Thoracic aorta (tissue), 2 donors: Measurements from ENCODE around the gene SHANK2. TPM values are rescaled to one million over a fixed set of nuclear protein-coding genes. Genes with fewer than 3 reads are reported as not detected.

Source experiments
- ATAC-seq: fragments of 150-250 bp; one replicate; pipeline ENCODE4 v1.8.0; 2017; ENCODE audit warnings: low read depth; ENCODE audit not compliant: insufficient number of reproducible peaks, low FRiP score
- DNase-seq: peaks from one replicate; pipeline ENCODE4 v3.0.0-alpha.2; 2020; ENCODE audit warnings: low spot score
- H3K27ac ChIP-seq, 2 donors: fragments of 200-600 bp; sonication (generic); 1 replicate in 1 of 2; 2 replicates in 1 of 2; pipeline ENCODE4 v1.5.1; 2016; ENCODE audit warnings: mild to moderate bottlenecking in 2 of 2, moderate library complexity in 2 of 2
- H3K27me3 ChIP-seq: fragments of 200-600 bp; sonication (generic); replicated peaks from 2 replicates; pipeline ENCODE4 v1.6.0; 2016; ENCODE audit warnings: mild to moderate bottlenecking; ENCODE audit not compliant: insufficient read depth
- H3K36me3 ChIP-seq: fragments of 200-600 bp; sonication (generic); one replicate; pipeline ENCODE4 v1.5.1; 2016
- H3K4me1 ChIP-seq, 2 donors: fragments of 200-600 bp; sonication (generic); 1 replicate in 1 of 2; 2 replicates in 1 of 2; pipeline versions ENCODE4 v1.5.1 to v1.6.0; 2016; ENCODE audit warnings: low read depth in 2 of 2, mild to moderate bottlenecking in 1 of 2; ENCODE audit not compliant: control insufficient read depth in 1 of 2
- H3K4me3 ChIP-seq: fragments of 200-600 bp; sonication (generic); 2 replicates; pipeline ENCODE4 v1.5.1; 2016; ENCODE audit warnings: mild to moderate bottlenecking
- H3K9me3 ChIP-seq: fragments of 200-600 bp; sonication (generic); 2 replicates; pipeline ENCODE4 v1.5.1; 2016
- total RNA-seq, 2 donors: library from RNA; depleted of rRNA; stranded (reverse); fragments of >200 nt; gene quantifications; one replicate each; pipeline versions ENCODE4 v1.1.0 to v1.2.3, GENCODE V29; 2016
- TF ChIP-seq, protein P1 (sequence below): fragments of 200-600 bp; sonication (generic); IDR thresholded peaks from one replicate; pipeline ENCODE4 v1.5.1; 2019; ENCODE audit warnings: antibody characterized with exemption

SHANK2 gene
- total RNA-seq, 2 donors from 2014 or later, result 0.99 TPM; not detected in 1

DNA sequence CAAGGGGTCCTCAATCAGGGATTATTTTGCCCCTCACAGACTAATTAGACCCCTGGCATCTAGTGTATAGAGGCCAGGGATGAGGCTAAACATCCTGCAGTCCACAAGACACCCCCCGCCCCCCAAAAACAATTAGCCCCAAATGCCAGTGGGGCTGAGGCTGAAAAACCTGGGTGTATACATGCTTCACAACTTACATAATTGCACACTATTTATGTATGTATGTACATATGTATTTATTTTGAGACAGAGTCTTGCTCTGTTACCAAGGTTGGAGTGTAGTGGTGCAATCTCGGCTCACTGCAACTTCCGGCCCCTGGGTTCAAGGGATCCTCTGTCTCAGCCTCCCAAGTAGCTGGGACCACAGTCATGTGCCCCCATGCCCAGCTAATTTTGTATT, 28.8 kb upstream of the SHANK2 start:
- Histone ChIP-seq H3K27me3 (no peaks in the 10 kb centered on the region), H3K36me3 (no peaks in the 10 kb centered on the region), H3K4me3 (no peak overlapping the region), H3K9me3 (no peaks in the 10 kb centered on the region), H3K4me1 (no peaks in the 10 kb centered on the region), H3K27ac (no peak overlapping the region)
- ATAC-seq, result no peak
- TF ChIP-seq, protein P1, sequence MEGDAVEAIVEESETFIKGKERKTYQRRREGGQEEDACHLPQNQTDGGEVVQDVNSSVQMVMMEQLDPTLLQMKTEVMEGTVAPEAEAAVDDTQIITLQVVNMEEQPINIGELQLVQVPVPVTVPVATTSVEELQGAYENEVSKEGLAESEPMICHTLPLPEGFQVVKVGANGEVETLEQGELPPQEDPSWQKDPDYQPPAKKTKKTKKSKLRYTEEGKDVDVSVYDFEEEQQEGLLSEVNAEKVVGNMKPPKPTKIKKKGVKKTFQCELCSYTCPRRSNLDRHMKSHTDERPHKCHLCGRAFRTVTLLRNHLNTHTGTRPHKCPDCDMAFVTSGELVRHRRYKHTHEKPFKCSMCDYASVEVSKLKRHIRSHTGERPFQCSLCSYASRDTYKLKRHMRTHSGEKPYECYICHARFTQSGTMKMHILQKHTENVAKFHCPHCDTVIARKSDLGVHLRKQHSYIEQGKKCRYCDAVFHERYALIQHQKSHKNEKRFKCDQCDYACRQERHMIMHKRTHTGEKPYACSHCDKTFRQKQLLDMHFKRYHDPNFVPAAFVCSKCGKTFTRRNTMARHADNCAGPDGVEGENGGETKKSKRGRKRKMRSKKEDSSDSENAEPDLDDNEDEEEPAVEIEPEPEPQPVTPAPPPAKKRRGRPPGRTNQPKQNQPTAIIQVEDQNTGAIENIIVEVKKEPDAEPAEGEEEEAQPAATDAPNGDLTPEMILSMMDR, result no peak
- DNase-seq, result no peak

DNA sequence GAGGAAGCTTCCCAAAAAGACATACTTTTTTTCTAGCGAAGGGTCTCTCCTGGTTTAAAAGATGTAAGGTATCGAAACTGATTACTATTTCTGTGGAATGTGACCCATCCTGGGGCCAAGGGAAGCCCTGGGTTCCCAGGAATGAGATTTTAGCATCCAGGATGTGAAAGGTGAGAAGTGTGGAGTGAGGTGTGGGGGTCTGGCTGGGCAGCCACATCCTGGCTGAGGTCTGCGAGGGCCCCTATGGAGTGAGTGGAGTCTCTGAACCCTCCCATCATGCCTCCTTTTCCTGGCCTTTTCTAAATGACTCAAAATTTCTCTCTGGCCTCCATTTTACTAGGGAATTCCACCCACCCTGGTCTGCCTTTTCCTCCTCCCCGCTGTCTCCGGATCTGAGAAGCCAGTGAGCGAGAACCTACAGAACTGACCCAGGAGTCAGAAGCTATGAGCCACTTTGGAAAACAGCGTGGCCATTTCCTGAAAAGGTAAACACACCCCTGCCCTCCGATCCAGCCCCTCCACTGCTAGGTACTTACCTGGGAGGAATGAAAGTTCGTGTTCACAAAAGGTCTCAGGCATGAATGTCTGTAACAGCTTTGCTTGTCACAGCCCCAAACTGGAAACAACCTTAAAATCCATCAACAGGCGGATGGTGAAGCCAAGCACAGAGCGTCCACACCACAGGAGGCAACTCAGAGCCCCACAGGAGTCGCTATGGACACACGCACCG, 27.7 kb upstream of the SHANK2 start:
- Histone ChIP-seq H3K27ac (no peak overlapping the region), H3K4me3 (no peak overlapping the region), H3K36me3 (no peaks in the 10 kb centered on the region), H3K4me1 (no peaks in the 10 kb centered on the region), H3K9me3 (no peaks in the 10 kb centered on the region), H3K27me3 (no peaks in the 10 kb centered on the region)
- no peak for ATAC-seq
- DNase-seq, result no peak
- TF ChIP-seq, protein P1, result no peak

DNA sequence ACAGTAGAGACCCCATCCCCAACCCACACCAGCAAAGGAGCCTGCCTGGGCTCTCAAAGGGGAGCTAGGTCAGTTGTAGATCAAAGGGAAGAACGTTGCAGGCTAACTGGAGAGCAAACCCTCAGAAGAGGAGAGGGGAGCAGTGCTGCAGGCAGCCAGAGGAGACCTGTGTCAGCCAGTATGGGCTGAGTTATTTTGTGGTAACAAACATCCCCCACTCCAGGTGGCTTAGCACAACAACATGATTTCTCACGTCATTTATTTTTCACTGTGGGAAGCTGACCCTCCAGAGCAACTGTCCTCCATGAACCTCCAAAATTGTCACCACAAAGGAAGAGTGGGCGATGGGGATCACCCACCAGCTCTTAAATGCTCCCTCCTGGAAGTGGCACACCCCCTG, 19.8 kb upstream of the SHANK2 start:
- DNase-seq, result no peak
- no peak overlapping the region for H3K4me3 ChIP-seq
- TF ChIP-seq, protein P1, result no peak
- no peaks in the 10 kb centered on the region for H3K27me3 ChIP-seq
- H3K4me1 ChIP-seq, result no peaks in the 10 kb centered on the region
- H3K9me3 ChIP-seq, result peaks cover 17% of the 10 kb centered on the region
- ATAC-seq, result no peak
- H3K27ac ChIP-seq, result no peak overlapping the region
- H3K36me3 ChIP-seq, result no peaks in the 10 kb centered on the region

GRCh38 chr11:71269603-71270511, 17.5 kb upstream of the SHANK2 start:
- DNase-seq (no peak), ATAC-seq (no peak)
- Histone ChIP-seq H3K4me3 (no peak overlapping the region), H3K4me1 (no peaks in the 10 kb centered on the region), H3K36me3 (no peaks in the 10 kb centered on the region), H3K9me3 (peaks cover 17% of the 10 kb centered on the region), H3K27me3 (no peaks in the 10 kb centered on the region), H3K27ac (no peak overlapping the region)
- TF ChIP-seq, protein P1, result no peak

DNA sequence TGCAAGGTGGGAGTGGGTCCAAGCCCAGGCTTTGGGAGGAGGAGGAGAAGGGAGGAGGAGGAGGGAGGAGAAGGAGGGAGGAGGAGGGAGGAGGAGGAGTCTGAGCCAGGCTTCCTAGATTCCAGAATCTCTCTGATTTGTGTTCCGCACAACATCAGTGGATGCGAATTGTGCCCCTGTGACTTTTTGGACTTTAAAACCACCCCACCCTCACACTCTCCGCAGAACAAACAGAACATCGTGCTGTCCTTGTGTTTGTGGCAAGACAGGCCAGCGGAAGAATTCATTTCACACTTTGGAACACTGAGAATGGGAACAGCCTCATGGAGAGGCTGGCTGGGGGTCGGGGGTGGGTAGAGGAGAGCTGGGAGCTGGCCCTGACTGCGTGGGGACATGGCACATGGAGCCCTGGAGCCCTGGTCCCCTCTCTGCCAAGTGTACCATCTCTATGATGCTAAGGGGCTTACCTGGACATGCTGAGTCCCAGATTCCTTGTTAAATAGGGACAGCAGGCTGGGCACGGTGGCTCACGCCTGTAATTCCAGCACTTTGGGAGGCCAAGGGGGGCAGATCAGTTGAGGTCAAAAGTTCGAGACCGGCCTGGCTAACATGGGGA, 16.4 kb upstream of the SHANK2 start:
- TF ChIP-seq, protein P1, result no peak
- no peak for DNase-seq
- Histone ChIP-seq H3K4me3 (no peak overlapping the region), H3K9me3 (peaks cover 8% of the 10 kb centered on the region), H3K27ac (no peak overlapping the region), H3K36me3 (no peaks in the 10 kb centered on the region), H3K4me1 (no peaks in the 10 kb centered on the region), H3K27me3 (no peaks in the 10 kb centered on the region)
- no peak for ATAC-seq
